ENCODE results near the gene SLC25A31. TPM values are rescaled to one million over a fixed set of nuclear protein-coding genes. Genes with fewer than 3 reads are reported as not detected.

SLC25A31 gene
- total RNA-seq, 4 donors from 2014 or later, result not detected

DNA sequence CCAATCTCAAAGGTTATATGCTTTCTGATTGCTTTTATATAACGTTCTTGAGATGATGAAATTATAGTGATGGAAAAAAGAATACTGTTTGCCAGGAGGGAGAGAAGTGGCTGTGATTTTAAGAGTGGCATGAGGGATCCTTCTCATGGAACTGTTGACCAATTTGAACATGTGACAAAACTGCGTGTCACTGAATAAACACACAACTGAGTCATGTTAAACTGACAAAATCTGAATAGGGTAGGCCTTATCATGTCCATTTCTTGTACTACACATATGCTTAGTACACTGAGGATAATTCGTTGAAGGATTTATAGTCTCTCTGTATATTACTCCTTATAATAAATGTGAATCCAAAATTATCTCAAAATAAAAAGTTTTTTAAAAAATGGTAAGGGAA lies 29.7 kb downstream of the SLC25A31 start:
- Histone ChIP-seq H3K4me3 (no peak overlapping the region), H3K27me3 (no peaks in the 10 kb centered on the region), H3K27ac (no peak overlapping the region), H3K9me3 (no peaks in the 10 kb centered on the region), H3K36me3 (no peaks in the 10 kb centered on the region), H3K4me1 (no peaks in the 10 kb centered on the region)
- TF ChIP-seq POLR2AphosphoS5 (IDR thresholded peaks at IDR 0.05) (no peak), EP300 (IDR thresholded peaks at IDR 0.05; ENCODE audit: low read depth) (no peak), POLR2A (IDR thresholded peaks at IDR 0.05) (no peak)
- TF ChIP-seq, protein P1, sequence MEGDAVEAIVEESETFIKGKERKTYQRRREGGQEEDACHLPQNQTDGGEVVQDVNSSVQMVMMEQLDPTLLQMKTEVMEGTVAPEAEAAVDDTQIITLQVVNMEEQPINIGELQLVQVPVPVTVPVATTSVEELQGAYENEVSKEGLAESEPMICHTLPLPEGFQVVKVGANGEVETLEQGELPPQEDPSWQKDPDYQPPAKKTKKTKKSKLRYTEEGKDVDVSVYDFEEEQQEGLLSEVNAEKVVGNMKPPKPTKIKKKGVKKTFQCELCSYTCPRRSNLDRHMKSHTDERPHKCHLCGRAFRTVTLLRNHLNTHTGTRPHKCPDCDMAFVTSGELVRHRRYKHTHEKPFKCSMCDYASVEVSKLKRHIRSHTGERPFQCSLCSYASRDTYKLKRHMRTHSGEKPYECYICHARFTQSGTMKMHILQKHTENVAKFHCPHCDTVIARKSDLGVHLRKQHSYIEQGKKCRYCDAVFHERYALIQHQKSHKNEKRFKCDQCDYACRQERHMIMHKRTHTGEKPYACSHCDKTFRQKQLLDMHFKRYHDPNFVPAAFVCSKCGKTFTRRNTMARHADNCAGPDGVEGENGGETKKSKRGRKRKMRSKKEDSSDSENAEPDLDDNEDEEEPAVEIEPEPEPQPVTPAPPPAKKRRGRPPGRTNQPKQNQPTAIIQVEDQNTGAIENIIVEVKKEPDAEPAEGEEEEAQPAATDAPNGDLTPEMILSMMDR (IDR thresholded peaks at IDR 0.05), result no peak
- in situ Hi-C loops (cut with MboI; ENCODE audit: low pct_ligation_motif_present in 1 of 4, low pct_unique_long_range_greater_than_20kb in 1 of 4, low sequenced_read_pairs in 3 of 4) (no loop called here), intact Hi-C loops (cut with DNase I; ENCODE audit: low total_unique reads) (no loop called here)
- 52 to 53% methylated on average over 3 of the region's 3 CpGs for WGBS, 2 donors (ENCODE audit: low coverage in 1 of 2)
- no peak for DNase-seq

DNA sequence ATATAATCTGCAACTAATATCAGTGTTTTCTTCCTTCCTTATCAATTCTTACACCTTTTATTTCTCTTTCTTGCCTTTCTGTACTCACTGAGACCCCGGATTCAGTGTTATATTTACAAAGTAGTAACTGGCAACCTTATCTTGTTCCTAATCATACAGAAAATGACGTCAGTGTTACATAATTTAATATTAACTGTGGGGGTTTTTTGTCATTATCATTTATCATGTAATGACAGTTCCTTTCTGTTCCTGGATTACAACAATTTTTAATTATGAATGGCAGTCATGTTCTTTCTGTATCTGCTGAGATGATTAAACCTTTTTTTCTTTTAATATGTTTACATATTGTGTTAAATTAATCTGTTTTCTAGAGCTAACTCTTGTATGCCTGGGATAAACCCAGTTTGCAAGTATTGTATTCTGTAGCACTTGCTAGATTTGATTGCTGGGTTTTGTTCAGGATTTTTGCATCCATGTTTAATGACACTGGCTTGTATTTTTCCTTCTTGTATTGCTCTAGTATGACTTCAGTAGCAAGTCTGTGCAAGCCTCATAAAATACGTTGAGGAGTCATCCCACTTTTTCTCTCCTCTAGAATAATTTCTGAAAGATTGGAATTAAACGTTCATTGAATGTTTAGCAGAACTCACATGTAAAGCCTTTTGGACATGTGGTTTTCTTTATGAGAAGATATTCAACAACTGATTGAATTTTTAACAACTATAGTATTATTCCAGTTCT lies 41.5 kb downstream of the SLC25A31 start:
- no peaks in the 10 kb centered on the region for H3K36me3 ChIP-seq
- no peaks in the 10 kb centered on the region for H3K9me3 ChIP-seq
- no peaks in the 10 kb centered on the region for H3K4me1 ChIP-seq
- TF ChIP-seq EP300 (IDR thresholded peaks at IDR 0.05; ENCODE audit: low read depth) (no peak), POLR2A (IDR thresholded peaks at IDR 0.05) (no peak), POLR2AphosphoS5 (IDR thresholded peaks at IDR 0.05) (no peak)
- TF ChIP-seq, protein P1 (IDR thresholded peaks at IDR 0.05), result no peak
- DNase-seq, result no peak
- 43 to 55% methylated on average over 4 of the region's 4 CpGs for WGBS, 2 donors (ENCODE audit: low coverage in 1 of 2)
- intact Hi-C loops (cut with DNase I; ENCODE audit: low total_unique reads) (no loop called here), in situ Hi-C loops (cut with MboI; ENCODE audit: low pct_ligation_motif_present in 1 of 4, low pct_unique_long_range_greater_than_20kb in 1 of 4, low sequenced_read_pairs in 3 of 4) (no loop called here)
- no peaks in the 10 kb centered on the region for H3K27me3 ChIP-seq
- H3K27ac ChIP-seq, result no peak overlapping the region
- no peak overlapping the region for H3K4me3 ChIP-seq

DNA sequence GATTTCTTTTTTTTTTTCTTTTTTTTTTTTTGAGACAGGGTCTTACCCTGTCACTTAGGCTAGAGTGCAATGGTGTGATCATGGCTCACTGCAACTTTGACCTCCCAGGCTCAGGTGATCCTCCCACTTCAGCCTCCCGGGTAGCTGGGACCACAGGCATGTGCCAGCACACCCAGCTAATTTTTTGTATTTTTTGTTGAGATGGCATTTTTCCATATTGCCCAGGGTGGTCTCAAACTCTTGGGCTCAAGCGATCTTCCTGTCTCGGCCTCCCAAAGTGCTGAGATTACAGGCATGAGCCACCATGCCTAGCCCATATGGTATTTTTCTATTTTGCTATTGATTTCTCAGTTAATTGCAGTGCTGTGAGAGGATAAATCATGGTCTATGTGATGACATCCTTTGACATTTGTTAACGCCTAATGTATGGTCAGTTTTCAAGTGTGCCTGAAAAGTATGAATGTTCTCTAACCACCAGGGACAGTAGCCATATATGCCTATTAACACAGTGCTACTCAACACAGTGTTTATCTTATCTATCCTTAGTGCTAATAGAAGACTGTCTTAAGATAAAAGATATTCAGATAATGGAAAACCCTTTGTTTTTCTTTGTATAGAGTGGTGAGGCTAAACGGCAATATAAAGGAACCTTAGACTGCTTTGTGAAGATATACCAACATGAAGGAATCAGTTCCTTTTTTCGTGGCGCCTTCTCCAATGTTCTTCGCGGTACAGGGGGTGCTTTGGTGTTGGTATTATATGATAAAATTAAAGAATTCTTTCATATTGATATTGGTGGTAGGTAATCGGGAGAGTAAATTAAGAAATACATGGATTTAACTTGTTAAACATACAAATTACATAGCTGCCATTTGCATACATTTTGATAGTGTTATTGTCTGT lies 42.8 kb downstream of the SLC25A31 start:
- H3K9me3 ChIP-seq, result no peaks in the 10 kb centered on the region
- intact Hi-C loops (cut with DNase I; ENCODE audit: low total_unique reads), result no loop called here
- H3K27ac ChIP-seq, result no peak overlapping the region
- in situ Hi-C loops (cut with MboI; ENCODE audit: low pct_ligation_motif_present in 1 of 4, low pct_unique_long_range_greater_than_20kb in 1 of 4, low sequenced_read_pairs in 3 of 4), result no loop called here
- no peaks in the 10 kb centered on the region for H3K36me3 ChIP-seq
- DNase-seq, result no peak
- no peaks in the 10 kb centered on the region for H3K27me3 ChIP-seq
- no peaks in the 10 kb centered on the region for H3K4me1 ChIP-seq
- no peak for TF ChIP-seq POLR2AphosphoS5 (IDR thresholded peaks at IDR 0.05)
- TF ChIP-seq EP300 (IDR thresholded peaks at IDR 0.05; ENCODE audit: low read depth), result no peak
- TF ChIP-seq, protein P1 (IDR thresholded peaks at IDR 0.05), result no peak
- TF ChIP-seq POLR2A (IDR thresholded peaks at IDR 0.05), result no peak
- no peak overlapping the region for H3K4me3 ChIP-seq
- 88 to 91% methylated on average over 8 to 10 of the region's 10 CpGs for WGBS, 2 donors (ENCODE audit: low coverage in 1 of 2)

DNA sequence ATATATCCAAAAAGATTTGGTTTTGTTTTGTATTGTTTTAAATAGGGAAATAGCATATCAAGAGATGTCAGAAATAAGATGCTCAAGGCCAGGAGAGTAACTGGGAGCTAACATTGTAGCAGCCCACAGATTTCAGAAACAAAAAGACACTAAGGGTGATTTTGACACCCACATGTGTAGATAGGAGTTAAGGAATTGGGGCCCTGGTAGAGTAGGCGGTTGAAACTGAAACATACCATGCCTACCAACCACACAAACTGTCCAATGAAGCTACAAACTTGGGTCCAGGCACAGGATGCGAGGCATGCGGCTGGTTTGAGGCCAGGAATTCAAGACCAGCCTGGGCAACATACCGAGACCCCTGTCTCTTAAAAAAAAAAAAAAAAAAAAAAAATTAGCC lies 45.6 kb downstream of the SLC25A31 start:
- H3K9me3 ChIP-seq, result no peaks in the 10 kb centered on the region
- WGBS, 2 donors (ENCODE audit: low coverage in 1 of 2), result 88 to 94% methylated on average over 4 of the region's 4 CpGs
- in situ Hi-C loops (cut with MboI; ENCODE audit: low pct_ligation_motif_present in 1 of 4, low pct_unique_long_range_greater_than_20kb in 1 of 4, low sequenced_read_pairs in 3 of 4), result no loop called here

More for the DNA sequence above, 45.6 kb downstream of the SLC25A31 start:
- TF ChIP-seq, protein P1 (IDR thresholded peaks at IDR 0.05), result no peak
- TF ChIP-seq POLR2A (IDR thresholded peaks at IDR 0.05), result no peak
- TF ChIP-seq POLR2AphosphoS5 (IDR thresholded peaks at IDR 0.05), result no peak
- no peak for TF ChIP-seq EP300 (IDR thresholded peaks at IDR 0.05; ENCODE audit: low read depth)
- Histone ChIP-seq H3K36me3 (no peaks in the 10 kb centered on the region), H3K27ac (no peak overlapping the region), H3K27me3 (peaks cover 10% of the 10 kb centered on the region), H3K4me1 (no peaks in the 10 kb centered on the region), H3K4me3 (no peak overlapping the region)
- intact Hi-C loops (cut with DNase I; ENCODE audit: low total_unique reads), result no loop called here
- no peak for DNase-seq
